Measurements from ENCODE around the gene MKNK1.

MKNK1 gene

DNA sequence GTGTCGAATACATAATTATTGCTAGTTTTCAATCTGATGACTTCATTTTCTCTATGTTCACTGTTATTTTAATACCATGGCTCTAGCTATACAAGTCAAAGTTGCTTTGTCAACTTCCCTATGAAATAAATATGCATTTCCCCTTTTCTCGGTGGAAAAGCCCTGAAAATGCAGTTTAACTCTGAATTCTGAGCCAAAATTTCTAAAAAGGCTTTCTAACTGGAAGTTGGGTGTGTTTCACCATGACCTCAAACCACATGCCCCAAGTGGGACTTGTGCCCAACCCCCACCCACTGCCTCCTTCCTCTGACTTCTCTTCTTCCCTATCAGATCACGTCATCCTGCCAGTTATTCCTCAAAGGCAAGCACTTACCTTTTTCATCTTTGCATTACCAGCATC is 8.9 kb downstream of the MKNK1 start:
- no peak for DNase-seq

GRCh38 chr1:46594063-46594462 is 10.0 kb downstream of the MKNK1 start:
- no peak for DNase-seq

GRCh38 chr1:46592823-46593222 is 11.2 kb downstream of the MKNK1 start:
- no peak for DNase-seq

DNA sequence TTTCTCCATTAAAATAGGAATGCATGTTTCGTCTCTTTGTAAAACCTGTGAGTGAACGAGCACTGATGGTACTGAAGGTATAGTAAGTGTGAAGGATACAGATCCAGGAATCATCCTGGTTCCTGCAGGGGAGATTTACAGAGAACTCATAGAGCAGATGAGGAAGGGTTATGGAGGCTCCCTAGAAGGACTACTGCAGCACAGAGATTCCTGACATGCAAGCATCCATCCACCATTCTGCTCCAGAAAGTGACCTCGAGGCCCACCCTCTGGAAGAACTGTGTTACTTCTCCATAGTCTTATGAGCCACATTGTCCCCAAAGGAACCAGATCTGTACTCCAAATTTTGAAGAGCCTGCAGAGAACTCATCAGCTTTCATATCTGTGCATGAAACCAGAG is 14.5 kb downstream of the MKNK1 start:
- DNase-seq, result no peak

GRCh38 chr1:46587069-46587468 is 17.0 kb downstream of the MKNK1 start:
- no peak for DNase-seq

GRCh38 chr1:46585312-46585938 is 18.6 kb downstream of the MKNK1 start:
- DNase-seq, result no peak

GRCh38 chr1:46583494-46583893 is 20.6 kb downstream of the MKNK1 start:
- no peak for DNase-seq

GRCh38 chr1:46582972-46583371 is 21.1 kb downstream of the MKNK1 start:
- DNase-seq, result no peak

DNA sequence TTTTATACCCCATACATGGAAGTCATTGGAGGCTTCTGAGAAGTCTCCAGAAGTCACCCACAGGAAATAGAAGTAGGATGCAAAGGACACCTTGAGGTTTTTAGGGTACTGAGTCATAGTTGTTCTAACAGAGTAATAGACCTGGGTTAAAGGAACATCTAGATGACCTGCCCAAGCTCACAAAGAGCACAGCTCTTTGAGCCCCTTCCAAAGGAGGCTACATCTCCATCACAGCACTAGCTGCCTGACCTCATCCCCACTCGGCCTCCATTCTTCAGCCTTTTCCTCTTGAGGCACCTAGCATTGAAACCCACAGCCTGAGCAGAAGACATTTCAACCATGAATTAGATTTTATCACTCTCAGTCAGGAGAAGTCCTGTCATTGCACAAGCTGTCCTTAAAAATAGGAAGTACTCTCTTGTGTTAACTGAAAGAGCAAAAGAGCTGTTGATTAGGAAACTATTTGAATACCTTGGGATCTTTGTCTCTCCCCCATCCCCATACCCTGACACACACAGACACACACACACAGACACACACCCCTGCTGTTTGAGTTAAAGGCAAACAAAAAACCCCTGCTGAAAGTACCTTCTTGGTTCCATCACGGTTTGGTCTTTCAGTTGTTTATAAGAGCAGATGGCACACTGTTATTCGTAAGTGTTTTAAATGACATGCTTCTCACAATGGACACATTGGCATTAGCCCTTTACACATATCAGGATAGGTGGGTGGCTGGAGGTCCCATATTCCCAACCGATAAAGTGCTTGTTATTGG is 22.2 kb downstream of the MKNK1 start:
- DNase-seq, result peak in 1 of 3 experiments; percentile 11

GRCh38 chr1:46580140-46580903 is 23.7 kb downstream of the MKNK1 start:
- DNase-seq, result no peak

- no peak for DNase-seq
These were observed 26.4 kb downstream of the MKNK1 start for GRCh38 chr1:46577671-46578070.

- DNase-seq, result no peak
These were observed 27.5 kb downstream of the MKNK1 start for GRCh38 chr1:46576596-46576995.

- DNase-seq, result peak in 2 of 3 experiments; percentile 44 to 79
These were observed 28.3 kb downstream of the MKNK1 start for GRCh38 chr1:46575778-46576177.

GRCh38 chr1:46575300-46575699 is 28.8 kb downstream of the MKNK1 start:
- peak in 2 of 3 experiments; percentile 86 to 98 for DNase-seq

- no peak for DNase-seq
These were observed 32.3 kb downstream of the MKNK1 start for GRCh38 chr1:46571691-46572225.

- no peak for DNase-seq
These were observed 34.0 kb downstream of the MKNK1 start for GRCh38 chr1:46569884-46570725.

GRCh38 chr1:46569116-46569515 is 35.0 kb downstream of the MKNK1 start:
- no peak for DNase-seq

- no peak for DNase-seq
These were observed 35.6 kb downstream of the MKNK1 start for GRCh38 chr1:46568461-46568891.

DNA sequence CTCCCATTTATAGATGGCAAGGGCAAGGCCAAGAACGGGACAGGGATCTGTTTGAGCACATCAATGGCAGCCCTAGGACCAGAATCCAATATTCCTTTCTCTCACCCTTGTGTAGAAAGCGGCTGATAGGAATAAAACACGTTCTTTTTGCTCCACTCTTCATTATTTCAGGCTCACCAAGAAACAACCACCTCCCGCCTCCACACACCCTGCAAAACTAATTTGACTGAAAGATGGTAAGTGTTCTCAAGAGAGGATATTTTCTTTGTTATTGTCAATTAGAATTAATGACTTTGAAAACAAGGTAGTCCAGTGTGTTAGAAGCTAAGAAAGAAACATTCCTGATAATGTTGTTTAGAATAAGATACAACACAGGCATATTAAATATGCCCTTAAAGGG is 40.7 kb downstream of the MKNK1 start:
- DNase-seq, result no peak

GRCh38 chr1:46562498-46562897 is 41.6 kb downstream of the MKNK1 start:
- no peak for DNase-seq

DNA sequence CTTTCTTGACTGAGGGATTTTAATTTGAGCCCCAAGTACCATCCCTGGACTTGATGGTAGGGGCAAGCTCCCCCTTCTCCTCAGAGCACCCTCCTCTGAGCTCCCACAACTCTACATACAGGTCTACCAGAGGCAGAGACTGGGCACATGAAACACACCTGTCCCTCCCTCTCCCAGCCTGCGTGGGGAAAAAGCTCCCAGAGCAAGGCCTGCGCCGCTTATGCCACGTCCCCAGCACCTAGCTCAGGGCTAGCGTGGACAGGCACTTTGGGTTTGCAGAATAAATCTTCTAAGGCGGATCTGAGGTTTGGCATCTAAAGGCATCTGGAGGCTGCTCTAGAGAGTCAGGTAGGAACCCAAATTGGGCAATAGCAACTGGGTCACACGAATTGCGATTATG is 45.1 kb downstream of the MKNK1 start:
- no peak for DNase-seq

DNA sequence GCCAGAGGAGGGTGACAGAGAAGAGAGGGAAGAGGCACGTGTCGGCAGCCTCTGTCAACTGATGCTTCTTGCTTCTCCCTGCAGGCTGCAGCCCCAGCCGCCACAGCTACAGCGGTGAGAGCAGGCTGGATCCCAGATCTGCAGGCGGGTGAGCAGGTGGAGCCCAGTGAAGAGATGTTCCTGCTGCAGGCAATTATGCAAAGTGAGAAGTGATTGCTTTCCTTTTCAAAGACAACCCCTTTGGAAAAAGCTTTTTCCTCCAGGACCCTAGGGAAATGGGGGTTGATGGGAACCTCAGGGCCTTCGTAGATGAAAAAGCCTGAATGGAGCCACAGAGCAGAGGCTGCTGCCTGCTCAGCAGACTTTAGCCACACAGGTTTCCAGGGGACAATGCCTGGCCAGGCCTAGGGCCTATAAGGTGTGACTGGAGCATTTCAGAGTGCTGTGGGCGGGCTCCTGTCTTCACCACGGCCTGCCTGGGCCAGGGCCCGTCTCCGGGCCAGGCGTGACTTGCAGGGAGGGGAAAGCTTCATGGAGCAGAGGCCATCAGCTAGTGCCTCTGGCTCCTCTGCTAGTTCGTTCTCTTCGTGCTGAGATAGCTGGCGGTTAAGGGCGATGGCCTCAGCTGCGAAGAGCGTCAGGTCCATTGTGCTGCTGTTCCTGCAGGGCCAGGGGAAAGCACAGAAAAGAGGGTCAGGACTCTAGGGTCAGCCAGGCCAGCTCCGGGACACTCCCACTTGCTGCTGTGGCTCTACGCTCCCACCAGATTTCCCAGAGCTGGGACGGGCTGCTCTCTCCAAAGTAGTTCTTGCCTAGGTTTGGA is 45.7 kb downstream of the MKNK1 start:
- DNase-seq, result peak; percentile 38 to 75 (median 65)

All from NCI-H1417 (cell line).